ENCODE measurements around the gene MMP7. TPM values are rescaled to one million over a fixed set of nuclear protein-coding genes. Genes with fewer than 3 reads are reported as not detected.
"Not testable (repeated sequence)": the region's sequence is repeated elsewhere in the genome, so short reads cannot be mapped to it uniquely, and the experiment has no call there.

The MMP7 gene
- total RNA-seq, 1 experiment from 2014 or later: not detected

GRCh38 chr11:102513869-102514268, 16.7 kb downstream of the MMP7 start:
- DNase-seq (ENCODE audit: low read depth, low spot score): no peak
- in situ Hi-C loops (cut with HindIII; ENCODE audit: low pct_unique_long_range_greater_than_20kb, low sequenced_read_pairs): no loop called here

- DNase-seq (ENCODE audit: low read depth, low spot score): no peak
- in situ Hi-C loops (cut with HindIII; ENCODE audit: low pct_unique_long_range_greater_than_20kb, low sequenced_read_pairs): no loop called here
Observed at GRCh38 chr11:102510439-102511135, 20.0 kb downstream of the MMP7 start.

GRCh38 chr11:102502831-102503230, 27.7 kb downstream of the MMP7 start:
- in situ Hi-C loops (cut with HindIII; ENCODE audit: low pct_unique_long_range_greater_than_20kb, low sequenced_read_pairs); DNase-seq (ENCODE audit: low read depth, low spot score): not testable (repeated sequence)

GRCh38 chr11:102500829-102501228, 29.7 kb downstream of the MMP7 start:
- in situ Hi-C loops (cut with HindIII; ENCODE audit: low pct_unique_long_range_greater_than_20kb, low sequenced_read_pairs): no loop called here
- DNase-seq (ENCODE audit: low read depth, low spot score): no peak

- no peak for DNase-seq (ENCODE audit: low read depth, low spot score)
- in situ Hi-C loops (cut with HindIII; ENCODE audit: low pct_unique_long_range_greater_than_20kb, low sequenced_read_pairs): no loop called here
Observed at GRCh38 chr11:102499931-102500330, 30.6 kb downstream of the MMP7 start.

- in situ Hi-C loops (cut with HindIII; ENCODE audit: low pct_unique_long_range_greater_than_20kb, low sequenced_read_pairs): no loop called here
- no peak for DNase-seq (ENCODE audit: low read depth, low spot score)
Observed at GRCh38 chr11:102499151-102499550, 31.4 kb downstream of the MMP7 start.

GRCh38 chr11:102497061-102497460, 33.5 kb downstream of the MMP7 start:
- DNase-seq (ENCODE audit: low read depth, low spot score): no peak
- in situ Hi-C loops (cut with HindIII; ENCODE audit: low pct_unique_long_range_greater_than_20kb, low sequenced_read_pairs): no loop called here

- peak; percentile 81 for DNase-seq (ENCODE audit: low read depth, low spot score)
- in situ Hi-C loops (cut with HindIII; ENCODE audit: low pct_unique_long_range_greater_than_20kb, low sequenced_read_pairs): no loop called here
Observed at GRCh38 chr11:102495161-102496042, 35.1 kb downstream of the MMP7 start.

- in situ Hi-C loops (cut with HindIII; ENCODE audit: low pct_unique_long_range_greater_than_20kb, low sequenced_read_pairs): no loop called here
- DNase-seq (ENCODE audit: low read depth, low spot score): no peak
Observed at GRCh38 chr11:102494216-102494615, 36.3 kb downstream of the MMP7 start.

GRCh38 chr11:102493524-102493923, 37.0 kb downstream of the MMP7 start:
- in situ Hi-C loops (cut with HindIII; ENCODE audit: low pct_unique_long_range_greater_than_20kb, low sequenced_read_pairs): no loop called here
- DNase-seq (ENCODE audit: low read depth, low spot score): no peak

- DNase-seq (ENCODE audit: low read depth, low spot score): no peak
- in situ Hi-C loops (cut with HindIII; ENCODE audit: low pct_unique_long_range_greater_than_20kb, low sequenced_read_pairs): no loop called here
Observed at GRCh38 chr11:102491969-102492368, 38.6 kb downstream of the MMP7 start.

- in situ Hi-C loops (cut with HindIII; ENCODE audit: low pct_unique_long_range_greater_than_20kb, low sequenced_read_pairs): no loop called here
Observed at GRCh38 chr11:102489186-102490145, 41.1 kb downstream of the MMP7 start.

GRCh38 chr11:102488208-102488607, 42.3 kb downstream of the MMP7 start:
- in situ Hi-C loops (cut with HindIII; ENCODE audit: low pct_unique_long_range_greater_than_20kb, low sequenced_read_pairs): no loop called here
- DNase-seq (ENCODE audit: low read depth, low spot score): no peak

More at GRCh38 chr11:102489186-102490145, 41.1 kb downstream of the MMP7 start:
- DNase-seq (ENCODE audit: low read depth, low spot score): no peak

- DNase-seq (ENCODE audit: low read depth, low spot score): no peak
- in situ Hi-C loops (cut with HindIII; ENCODE audit: low pct_unique_long_range_greater_than_20kb, low sequenced_read_pairs): no loop called here
Observed at GRCh38 chr11:102487214-102487613, 43.3 kb downstream of the MMP7 start.

GRCh38 chr11:102486584-102486983, 44.0 kb downstream of the MMP7 start:
- DNase-seq (ENCODE audit: low read depth, low spot score): no peak
- in situ Hi-C loops (cut with HindIII; ENCODE audit: low pct_unique_long_range_greater_than_20kb, low sequenced_read_pairs): no loop called here

- DNase-seq (ENCODE audit: low read depth, low spot score): no peak
- in situ Hi-C loops (cut with HindIII; ENCODE audit: low pct_unique_long_range_greater_than_20kb, low sequenced_read_pairs): no loop called here
Observed at GRCh38 chr11:102485095-102485722, 45.3 kb downstream of the MMP7 start.

- no peak for DNase-seq (ENCODE audit: low read depth, low spot score)
- in situ Hi-C loops (cut with HindIII; ENCODE audit: low pct_unique_long_range_greater_than_20kb, low sequenced_read_pairs): no loop called here
Observed at GRCh38 chr11:102482433-102482832, 48.1 kb downstream of the MMP7 start.

Measured in SK-MEL-5 (cell line).